Neural progenitor cell (in vitro differentiated cells): ENCODE data around the gene SMG9. TPM values are rescaled to one million over a fixed set of nuclear protein-coding genes. Genes with fewer than 3 reads are reported as not detected.

Experiments
- DNase-seq: peaks from one replicate; pipeline ENCODE4 v3.0.0-alpha.2; 2016; ENCODE audit warnings: low spot score
- H2AFZ ChIP-seq: fragments of 200-600 bp; sonication (generic); replicated peaks from 2 replicates; pipeline ENCODE4 v1.6.1; 2016; ENCODE audit warnings: antibody characterized with exemption
- H3F3A ChIP-seq: fragments of 200-600 bp; sonication (generic); 2 replicates; pipeline ENCODE4 v1.6.1; 2016; ENCODE audit warnings: antibody characterized with exemption, low read depth
- H3K27ac ChIP-seq: fragments of 200-600 bp; sonication (generic); 2 replicates; pipeline ENCODE4 v1.5.1; 2016; ENCODE audit warnings: mild to moderate bottlenecking
- H3K27me3 ChIP-seq: fragments of 200-600 bp; sonication (generic); 2 replicates; pipeline ENCODE4 v1.6.1; 2016; ENCODE audit warnings: mild to moderate bottlenecking, moderate library complexity
- H3K36me3 ChIP-seq: fragments of 200-600 bp; sonication (generic); 2 replicates; pipeline ENCODE4 v1.5.1; 2016
- H3K4me1 ChIP-seq: fragments of 200-600 bp; sonication (generic); 2 replicates; pipeline ENCODE4 v1.6.1; 2016; ENCODE audit warnings: mixed run types
- H3K4me2 ChIP-seq: fragments of 200-600 bp; sonication (generic); 2 replicates; pipeline ENCODE4 v1.6.1; 2016
- H3K4me3 ChIP-seq: fragments of 200-600 bp; sonication (generic); 2 replicates; pipeline ENCODE4 v1.5.1; 2016
- H3K79me2 ChIP-seq: fragments of 200-600 bp; sonication (generic); 2 replicates; pipeline ENCODE4 v1.6.1; 2016; ENCODE audit warnings: low read depth
- H3K9ac ChIP-seq: fragments of 200-600 bp; sonication (generic); 2 replicates; pipeline ENCODE4 v1.6.1; 2016
- H3K9me3 ChIP-seq: fragments of 200-600 bp; sonication (generic); 2 replicates; pipeline ENCODE4 v1.5.1; 2016; ENCODE audit warnings: low read depth
- H4K20me1 ChIP-seq: fragments of 200-600 bp; sonication (generic); 2 replicates; pipeline ENCODE4 v1.6.1; 2016; ENCODE audit warnings: low read depth
- H3K27ac Mint-ChIP-seq: 3 replicates; pipeline ENCODE4 v1.8.0; 2021; ENCODE audit warnings: mixed read lengths
- H3K27me3 Mint-ChIP-seq: 2 replicates; pipeline ENCODE4 v1.8.0; 2022; ENCODE audit warnings: low read depth, mild to moderate bottlenecking, inconsistent platforms, moderate library complexity, mixed read lengths; ENCODE audit not compliant: insufficient read depth
- H3K36me3 Mint-ChIP-seq: 3 replicates; pipeline ENCODE4 v1.8.0; 2021; ENCODE audit warnings: mixed read lengths
- H3K4me1 Mint-ChIP-seq: 3 replicates; pipeline ENCODE4 v1.8.0; 2021; ENCODE audit warnings: mixed read lengths
- H3K4me3 Mint-ChIP-seq: 3 replicates; pipeline ENCODE4 v1.8.0; 2021; ENCODE audit warnings: mild to moderate bottlenecking, moderate library complexity, mixed read lengths
- H3K9me3 Mint-ChIP-seq: 3 replicates; pipeline ENCODE4 v1.8.0; 2020; ENCODE audit warnings: mixed read lengths
- EZH2 ChIP-seq: fragments of 200-600 bp; sonication (generic); IDR thresholded peaks from 2 replicates; pipeline ENCODE4 v1.6.1; 2017; ENCODE audit warnings: antibody characterized with exemption, mild to moderate bottlenecking, moderate library complexity
- EZH2phosphoT487 ChIP-seq: fragments of 200-600 bp; sonication (generic); IDR thresholded peaks from 2 replicates; pipeline ENCODE4 v1.6.1; 2017; ENCODE audit warnings: antibody characterized with exemption
- total RNA-seq: library from RNA; depleted of rRNA; stranded (reverse); fragments of >200 nt; gene quantifications from 2 replicates; pipeline ENCODE4 v1.2.3, GENCODE V29; 2015; ENCODE audit warnings: low replicate concordance
- TF ChIP-seq, protein P1 (sequence below): fragments of 200-600 bp; sonication (generic); IDR thresholded peaks from 2 replicates; pipeline ENCODE4 v1.5.1; 2017; ENCODE audit warnings: antibody characterized with exemption, mild to moderate bottlenecking

The SMG9 gene
- total RNA-seq, 1 donor from 2014 or later: 33.4 TPM

DNA sequence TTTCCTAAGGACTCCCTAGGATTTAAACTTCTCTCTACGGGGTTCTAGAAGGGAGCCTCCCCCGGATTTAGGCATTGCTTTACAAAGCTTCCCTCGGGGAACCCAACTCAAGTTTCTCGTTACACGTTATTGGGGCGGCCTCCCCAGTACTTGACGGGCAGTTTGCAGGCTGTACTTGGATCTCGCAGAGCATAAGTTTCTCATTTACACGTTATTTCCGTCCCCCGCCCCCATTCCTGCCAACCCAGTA lies 584 bp downstream of the SMG9 start:
- peaks cover 30% of the 10 kb centered on the region for H3K79me2 ChIP-seq
- TF ChIP-seq, protein P1, sequence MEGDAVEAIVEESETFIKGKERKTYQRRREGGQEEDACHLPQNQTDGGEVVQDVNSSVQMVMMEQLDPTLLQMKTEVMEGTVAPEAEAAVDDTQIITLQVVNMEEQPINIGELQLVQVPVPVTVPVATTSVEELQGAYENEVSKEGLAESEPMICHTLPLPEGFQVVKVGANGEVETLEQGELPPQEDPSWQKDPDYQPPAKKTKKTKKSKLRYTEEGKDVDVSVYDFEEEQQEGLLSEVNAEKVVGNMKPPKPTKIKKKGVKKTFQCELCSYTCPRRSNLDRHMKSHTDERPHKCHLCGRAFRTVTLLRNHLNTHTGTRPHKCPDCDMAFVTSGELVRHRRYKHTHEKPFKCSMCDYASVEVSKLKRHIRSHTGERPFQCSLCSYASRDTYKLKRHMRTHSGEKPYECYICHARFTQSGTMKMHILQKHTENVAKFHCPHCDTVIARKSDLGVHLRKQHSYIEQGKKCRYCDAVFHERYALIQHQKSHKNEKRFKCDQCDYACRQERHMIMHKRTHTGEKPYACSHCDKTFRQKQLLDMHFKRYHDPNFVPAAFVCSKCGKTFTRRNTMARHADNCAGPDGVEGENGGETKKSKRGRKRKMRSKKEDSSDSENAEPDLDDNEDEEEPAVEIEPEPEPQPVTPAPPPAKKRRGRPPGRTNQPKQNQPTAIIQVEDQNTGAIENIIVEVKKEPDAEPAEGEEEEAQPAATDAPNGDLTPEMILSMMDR: no peak
- TF ChIP-seq EZH2phosphoT487: no peak
- TF ChIP-seq EZH2: no peak

DNA sequence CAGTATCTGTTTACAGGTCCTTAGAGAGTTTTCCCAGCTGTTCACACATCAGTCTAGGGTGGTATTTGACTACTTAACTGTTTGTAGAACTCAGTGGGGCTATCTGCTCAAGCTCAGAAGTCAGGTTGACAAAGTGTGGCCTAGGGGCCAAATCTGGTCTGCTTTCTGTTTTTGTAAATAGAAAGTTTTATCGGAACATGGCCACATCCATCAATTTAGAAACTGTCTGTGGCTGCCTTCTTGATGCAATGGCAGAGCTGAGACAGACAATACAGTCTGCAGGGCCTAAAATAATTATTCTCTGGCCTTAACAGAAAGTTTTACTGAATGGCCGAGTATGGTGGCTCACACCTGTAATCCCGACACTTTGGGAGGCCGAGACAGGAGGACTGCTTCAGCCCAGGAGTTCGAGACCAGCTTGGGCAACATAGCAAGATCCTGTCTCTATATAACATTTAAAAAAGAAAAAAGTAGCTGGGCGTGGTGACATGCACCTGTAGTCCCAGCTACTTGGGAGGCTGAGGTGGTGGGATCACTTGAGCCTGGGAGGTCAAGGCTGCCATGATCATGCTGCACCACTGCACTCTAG lies 2.4 kb downstream of the SMG9 start:
- Histone ChIP-seq H3K79me2 (peaks cover 30% of the 10 kb centered on the region), H3K9me3 (no peaks in the 10 kb centered on the region), H3K4me2 (no peak overlapping the region), H3K4me1 (no peaks in the 10 kb centered on the region), H3K27me3 (no peaks in the 10 kb centered on the region), H3K27ac (no peak overlapping the region), H3F3A (peaks cover 6% of the 10 kb centered on the region), H2AFZ (no peak overlapping the region), H3K36me3 (no peaks in the 10 kb centered on the region), H3K4me3 (no peak overlapping the region), H3K9ac (no peak overlapping the region), H4K20me1 (no peaks in the 10 kb centered on the region)
- TF ChIP-seq EZH2 (no peak), EZH2phosphoT487 (no peak)
- TF ChIP-seq, protein P1: no peak
- no peaks in the 10 kb centered on the region for H3K9me3 Mint-ChIP-seq
- no peak for DNase-seq
- H3K27ac Mint-ChIP-seq: no peak overlapping the region
- peaks cover 5% of the 10 kb centered on the region for H3K27me3 Mint-ChIP-seq
- peaks cover 18% of the 10 kb centered on the region for H3K4me1 Mint-ChIP-seq
- H3K36me3 Mint-ChIP-seq: peaks cover 28% of the 10 kb centered on the region
- no peak overlapping the region for H3K4me3 Mint-ChIP-seq

More for the DNA sequence above, 584 bp downstream of the SMG9 start:
- H3F3A ChIP-seq: peaks cover 8% of the 10 kb centered on the region
- peak overlapping the region; percentile 66 for H3K4me3 ChIP-seq
- H2AFZ ChIP-seq: peak overlapping the region; percentile 47
- H3K9me3 Mint-ChIP-seq: no peaks in the 10 kb centered on the region
- peaks cover 5% of the 10 kb centered on the region for H3K27me3 Mint-ChIP-seq
- peaks cover 21% of the 10 kb centered on the region for H3K36me3 Mint-ChIP-seq
- H4K20me1 ChIP-seq: no peaks in the 10 kb centered on the region
- no peak overlapping the region for H3K27ac ChIP-seq
- H3K4me1 ChIP-seq: no peaks in the 10 kb centered on the region
- H3K4me3 Mint-ChIP-seq: peak overlapping the region; percentile 98
- H3K27ac Mint-ChIP-seq: peak overlapping the region; percentile 53
- no peaks in the 10 kb centered on the region for H3K9me3 ChIP-seq
- peaks cover 18% of the 10 kb centered on the region for H3K4me1 Mint-ChIP-seq
- DNase-seq: no peak
- H3K4me2 ChIP-seq: peak overlapping the region; percentile 80
- H3K27me3 ChIP-seq: no peaks in the 10 kb centered on the region
- H3K36me3 ChIP-seq: no peaks in the 10 kb centered on the region
- H3K9ac ChIP-seq: peak overlapping the region; percentile 52

DNA sequence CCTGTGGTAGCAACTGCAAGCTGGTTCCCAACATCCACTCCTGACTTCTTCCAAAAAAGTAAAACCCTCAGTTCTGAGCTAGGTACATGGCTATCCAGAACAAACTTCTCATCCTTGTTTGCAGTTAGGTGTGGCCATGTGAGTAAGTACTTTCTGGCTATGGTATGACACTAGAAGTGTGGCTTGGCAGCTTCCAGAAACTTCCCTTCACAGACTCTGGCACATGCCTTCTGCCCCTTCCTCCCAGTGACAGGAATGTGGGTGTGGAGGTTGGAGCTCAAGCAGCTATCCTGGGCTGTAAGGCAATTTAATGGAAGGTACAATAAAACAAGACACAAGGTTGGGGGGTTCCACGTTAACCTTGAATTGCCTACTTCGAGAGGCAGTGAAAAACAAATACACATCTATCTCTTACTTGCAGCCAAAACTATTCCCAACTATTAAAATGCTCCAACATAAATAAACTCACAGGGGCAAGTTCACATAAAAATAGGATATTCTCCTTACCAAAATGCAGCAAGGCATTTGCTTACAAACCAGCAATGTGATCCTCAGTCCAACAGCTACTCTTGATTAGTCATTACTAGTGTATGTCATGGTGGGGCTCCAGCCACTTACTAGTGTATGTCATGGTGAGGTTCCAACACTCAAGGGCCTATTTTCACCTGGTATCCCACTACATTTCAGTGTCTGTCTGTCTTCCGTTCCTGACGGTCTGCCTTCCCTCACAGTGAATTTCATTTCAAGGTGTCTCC lies 3.1 kb downstream of the SMG9 start:
- peak overlapping the region; percentile 1 for H3K4me3 Mint-ChIP-seq
- H3K27ac ChIP-seq: no peak overlapping the region
- TF ChIP-seq, protein P1: no peak
- TF ChIP-seq EZH2 (no peak), EZH2phosphoT487 (no peak)

More for the DNA sequence above, 3.1 kb downstream of the SMG9 start:
- Mint-ChIP-seq H3K27ac (no peak overlapping the region), H3K27me3 (peaks cover 5% of the 10 kb centered on the region), H3K36me3 (peaks cover 28% of the 10 kb centered on the region), H3K4me1 (peaks cover 18% of the 10 kb centered on the region), H3K9me3 (no peaks in the 10 kb centered on the region)
- peaks cover 30% of the 10 kb centered on the region for H3K79me2 ChIP-seq
- DNase-seq: no peak
- H3F3A ChIP-seq: peaks cover 6% of the 10 kb centered on the region
- no peaks in the 10 kb centered on the region for H3K4me1 ChIP-seq
- H4K20me1 ChIP-seq: no peaks in the 10 kb centered on the region
- no peaks in the 10 kb centered on the region for H3K36me3 ChIP-seq
- no peak overlapping the region for H2AFZ ChIP-seq
- no peak overlapping the region for H3K9ac ChIP-seq
- H3K4me3 ChIP-seq: no peak overlapping the region
- no peaks in the 10 kb centered on the region for H3K27me3 ChIP-seq
- no peak overlapping the region for H3K4me2 ChIP-seq
- no peaks in the 10 kb centered on the region for H3K9me3 ChIP-seq
